Hepatocyte (in vitro differentiated cells): Measurements from ENCODE around the gene SYNE2. TPM values are rescaled to one million over a fixed set of nuclear protein-coding genes. Genes with fewer than 3 reads are reported as not detected.

ENCODE experiments used
- DNase-seq: peaks from one replicate; pipeline ENCODE4 v3.0.0-alpha.2; 2016; ENCODE audit warnings: low spot score
- H2AFZ ChIP-seq: fragments of 200-600 bp; sonication (generic); 2 replicates; pipeline ENCODE4 v1.6.0; 2016; ENCODE audit warnings: antibody characterized with exemption, mild to moderate bottlenecking
- H3K27ac ChIP-seq: fragments of 200-600 bp; sonication (generic); 2 replicates; pipeline ENCODE4 v1.5.1; 2016; ENCODE audit warnings: mild to moderate bottlenecking
- H3K27me3 ChIP-seq: fragments of 200-600 bp; sonication (generic); 2 replicates; pipeline ENCODE4 v1.6.1; 2016
- H3K36me3 ChIP-seq: fragments of 200-600 bp; sonication (generic); replicated peaks from 2 replicates; pipeline ENCODE4 v1.5.1; 2016; ENCODE audit warnings: low read depth; ENCODE audit not compliant: insufficient read depth
- H3K4me1 ChIP-seq: fragments of 200-600 bp; sonication (generic); 2 replicates; pipeline ENCODE4 v1.5.1; 2016; ENCODE audit warnings: mild to moderate bottlenecking, moderate library complexity; ENCODE audit not compliant: insufficient read depth
- H3K4me2 ChIP-seq: fragments of 200-600 bp; sonication (generic); 2 replicates; pipeline ENCODE4 v1.6.0; 2016
- H3K4me3 ChIP-seq: fragments of 200-600 bp; sonication (generic); 2 replicates; pipeline ENCODE4 v1.5.1; 2016; ENCODE audit warnings: mild to moderate bottlenecking
- H3K79me2 ChIP-seq: fragments of 200-600 bp; sonication (generic); 2 replicates; pipeline ENCODE4 v1.6.0; 2017; ENCODE audit warnings: mild to moderate bottlenecking
- H3K9me2 ChIP-seq: fragments of 200-600 bp; sonication (generic); replicated peaks from 2 replicates; pipeline ENCODE4 v1.6.0; 2017; ENCODE audit warnings: mild to moderate bottlenecking; ENCODE audit not compliant: insufficient read depth
- H3K9me3 ChIP-seq: fragments of 200-600 bp; sonication (generic); 2 replicates; pipeline ENCODE4 v1.5.1; 2016; ENCODE audit warnings: low read depth, mild to moderate bottlenecking
- H4K20me1 ChIP-seq: fragments of 200-600 bp; sonication (generic); 2 replicates; pipeline ENCODE4 v1.6.0; 2016; ENCODE audit warnings: mild to moderate bottlenecking; ENCODE audit not compliant: insufficient read depth, poor library complexity, severe bottlenecking
- EZH2 ChIP-seq: fragments of 200-600 bp; sonication (generic); IDR thresholded peaks from 2 replicates; pipeline ENCODE4 v1.6.1; 2016; ENCODE audit warnings: antibody characterized with exemption, mild to moderate bottlenecking, borderline replicate concordance
- EZH2phosphoT487 ChIP-seq: fragments of 200-600 bp; sonication (generic); IDR thresholded peaks from one replicate; pipeline ENCODE4 v1.6.1; 2018; ENCODE audit warnings: antibody characterized with exemption, mild to moderate bottlenecking, low read depth, moderate library complexity; ENCODE audit not compliant: unreplicated experiment, severe bottlenecking
- WGBS: methylation state at CpG from one replicate; pipeline ENCODE4 v1.1.6; 2016; ENCODE audit warnings: low lambda C conversion rate; ENCODE audit errors: missing lambda C conversion rate; 5-methylcytosine and 5-hydroxymethylcytosine counted together
- polyA plus RNA-seq: library from polyadenylated mRNA; unstranded; fragments of >200 nt; fragmentation: Nextera tagmentation; extraction: Ambion mirVana; gene quantifications from 2 replicates; pipeline ENCODE4 v1.2.1, GENCODE V29; 2016
- total RNA-seq: library from RNA; depleted of rRNA; stranded (reverse); fragments of >200 nt; gene quantifications from 2 replicates; pipeline ENCODE4 v1.2.3, GENCODE V29; 2014
- TF ChIP-seq, protein P1 (sequence below): fragments of 200-600 bp; sonication (generic); IDR thresholded peaks from 2 replicates; pipeline ENCODE4 v1.5.1; 2016; ENCODE audit warnings: antibody characterized with exemption, mild to moderate bottlenecking; ENCODE audit not compliant: poor library complexity

SYNE2 gene
- total and polyA plus RNA-seq, 2 experiments from 2014 or later: 21.0 to 58.6 TPM

DNA sequence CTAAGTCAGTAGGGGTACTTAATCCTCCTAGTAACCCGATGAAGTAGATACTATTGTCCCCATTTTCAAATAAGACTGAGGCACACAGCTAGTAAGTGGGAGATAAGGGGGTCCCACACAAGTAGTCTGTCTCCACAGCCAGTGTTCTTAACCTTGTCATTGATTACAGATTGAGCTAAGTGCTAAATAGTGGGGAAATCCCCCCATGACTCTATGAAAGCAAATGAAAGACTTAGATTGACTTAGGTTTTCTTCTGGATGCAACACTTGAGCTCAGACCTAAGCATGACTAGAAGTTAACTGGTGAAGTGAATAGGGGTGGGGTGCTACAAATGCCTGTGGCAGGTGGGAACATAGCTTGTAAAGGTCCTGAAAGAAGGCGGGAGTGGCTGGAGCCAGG is 73.8 kb downstream of the SYNE2 start:
- H3K9me2 ChIP-seq: no peaks in the 10 kb centered on the region
- no peaks in the 10 kb centered on the region for H3K4me1 ChIP-seq
- TF ChIP-seq EZH2phosphoT487 (no peak), EZH2 (no peak)
- TF ChIP-seq, protein P1, sequence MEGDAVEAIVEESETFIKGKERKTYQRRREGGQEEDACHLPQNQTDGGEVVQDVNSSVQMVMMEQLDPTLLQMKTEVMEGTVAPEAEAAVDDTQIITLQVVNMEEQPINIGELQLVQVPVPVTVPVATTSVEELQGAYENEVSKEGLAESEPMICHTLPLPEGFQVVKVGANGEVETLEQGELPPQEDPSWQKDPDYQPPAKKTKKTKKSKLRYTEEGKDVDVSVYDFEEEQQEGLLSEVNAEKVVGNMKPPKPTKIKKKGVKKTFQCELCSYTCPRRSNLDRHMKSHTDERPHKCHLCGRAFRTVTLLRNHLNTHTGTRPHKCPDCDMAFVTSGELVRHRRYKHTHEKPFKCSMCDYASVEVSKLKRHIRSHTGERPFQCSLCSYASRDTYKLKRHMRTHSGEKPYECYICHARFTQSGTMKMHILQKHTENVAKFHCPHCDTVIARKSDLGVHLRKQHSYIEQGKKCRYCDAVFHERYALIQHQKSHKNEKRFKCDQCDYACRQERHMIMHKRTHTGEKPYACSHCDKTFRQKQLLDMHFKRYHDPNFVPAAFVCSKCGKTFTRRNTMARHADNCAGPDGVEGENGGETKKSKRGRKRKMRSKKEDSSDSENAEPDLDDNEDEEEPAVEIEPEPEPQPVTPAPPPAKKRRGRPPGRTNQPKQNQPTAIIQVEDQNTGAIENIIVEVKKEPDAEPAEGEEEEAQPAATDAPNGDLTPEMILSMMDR: no peak
- peaks cover 4% of the 10 kb centered on the region for H3K79me2 ChIP-seq
- no peak overlapping the region for H3K4me2 ChIP-seq
- WGBS: 89% methylated on average over 2 of the region's 2 CpGs
- H3K27ac ChIP-seq: no peak overlapping the region
- no peak overlapping the region for H2AFZ ChIP-seq
- no peaks in the 10 kb centered on the region for H3K9me3 ChIP-seq
- no peak for DNase-seq
- H3K4me3 ChIP-seq: no peak overlapping the region
- no peaks in the 10 kb centered on the region for H4K20me1 ChIP-seq
- no peaks in the 10 kb centered on the region for H3K36me3 ChIP-seq
- no peaks in the 10 kb centered on the region for H3K27me3 ChIP-seq

DNA sequence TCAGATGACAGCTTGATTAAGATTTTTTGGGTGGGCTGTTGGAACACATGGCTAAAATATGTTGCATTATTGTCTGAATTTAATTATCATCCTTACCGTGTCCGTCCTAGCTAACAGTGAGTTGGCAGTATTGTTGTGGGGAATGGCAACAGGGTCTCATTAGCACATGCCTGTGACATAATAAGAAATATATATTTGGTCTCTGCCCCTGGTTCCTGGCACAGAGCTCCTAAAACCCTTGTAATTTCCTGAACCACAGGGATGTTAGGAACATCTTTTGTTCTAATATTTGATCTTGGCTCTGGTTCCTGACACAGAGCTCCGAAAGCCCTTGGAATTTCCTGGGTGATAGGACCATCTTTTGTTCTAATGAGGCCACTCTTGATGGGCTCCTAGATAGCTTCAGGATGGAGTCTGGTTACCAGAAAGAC is 76.0 kb downstream of the SYNE2 start:
- no peak overlapping the region for H3K27ac ChIP-seq
- WGBS: 85% methylated on average over 3 of the region's 3 CpGs

DNA sequence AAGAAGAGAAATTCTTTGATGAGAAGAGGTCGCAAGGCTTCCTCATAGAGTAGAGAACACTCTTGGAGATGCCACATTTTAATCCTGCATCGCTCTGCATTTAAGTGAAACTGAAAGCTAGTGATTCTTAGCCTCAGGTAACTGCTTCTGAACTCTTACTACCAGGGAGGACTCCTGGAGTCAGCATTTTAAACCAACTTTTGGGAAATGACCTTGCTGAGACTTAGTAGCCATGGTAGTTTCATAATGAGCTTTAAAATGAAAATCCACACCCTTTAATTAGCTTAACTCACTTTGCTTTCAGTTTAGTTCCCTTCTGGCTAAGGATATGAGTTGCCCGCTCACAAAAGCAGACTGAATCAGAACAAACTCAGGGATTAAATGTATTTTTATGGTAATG is 80.3 kb downstream of the SYNE2 start:
- H2AFZ ChIP-seq: no peak overlapping the region
- H3K9me3 ChIP-seq: no peaks in the 10 kb centered on the region
- H3K4me2 ChIP-seq: no peak overlapping the region
- no peaks in the 10 kb centered on the region for H3K27me3 ChIP-seq
- H3K27ac ChIP-seq: no peak overlapping the region
- no peaks in the 10 kb centered on the region for H4K20me1 ChIP-seq
- no peaks in the 10 kb centered on the region for H3K4me1 ChIP-seq
- no peak overlapping the region for H3K4me3 ChIP-seq
- no peak for DNase-seq
- H3K9me2 ChIP-seq: no peaks in the 10 kb centered on the region
- H3K36me3 ChIP-seq: no peaks in the 10 kb centered on the region
- no peak for TF ChIP-seq EZH2phosphoT487
- TF ChIP-seq EZH2: no peak
- TF ChIP-seq, protein P1: no peak
- H3K79me2 ChIP-seq: no peaks in the 10 kb centered on the region
- 86% methylated on average over 3 of the region's 3 CpGs for WGBS

More for the DNA sequence above, 76.0 kb downstream of the SYNE2 start:
- Histone ChIP-seq H3K4me3 (no peak overlapping the region), H3K27me3 (no peaks in the 10 kb centered on the region), H3K4me1 (no peaks in the 10 kb centered on the region), H3K79me2 (peaks cover 4% of the 10 kb centered on the region), H3K9me2 (no peaks in the 10 kb centered on the region), H2AFZ (no peak overlapping the region), H4K20me1 (no peaks in the 10 kb centered on the region), H3K4me2 (no peak overlapping the region), H3K9me3 (no peaks in the 10 kb centered on the region), H3K36me3 (no peaks in the 10 kb centered on the region)
- no peak for DNase-seq
- TF ChIP-seq EZH2: no peak
- TF ChIP-seq EZH2phosphoT487: no peak
- TF ChIP-seq, protein P1: no peak

DNA sequence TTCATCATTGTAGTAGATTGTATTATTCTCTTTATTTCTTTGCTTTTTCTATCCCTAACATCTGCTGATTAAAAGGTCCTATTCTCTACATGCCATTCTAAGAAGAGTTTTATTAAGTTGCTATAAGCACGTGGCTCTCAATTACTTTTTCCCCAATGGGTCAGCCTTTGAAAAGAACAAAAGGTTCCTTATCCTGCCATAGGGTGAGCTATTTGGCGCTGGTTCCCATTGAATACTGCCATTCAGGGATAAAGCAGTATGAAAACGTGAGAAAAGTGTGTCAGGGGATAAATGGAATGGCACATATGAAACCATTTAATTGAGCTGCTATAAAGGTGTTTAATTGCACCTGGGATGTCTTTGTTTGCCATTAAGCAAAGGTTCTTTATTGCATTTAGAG is 80.9 kb downstream of the SYNE2 start:
- no peak for TF ChIP-seq EZH2phosphoT487
- TF ChIP-seq, protein P1: no peak
- no peak for TF ChIP-seq EZH2
- no peak overlapping the region for H3K4me3 ChIP-seq
- H4K20me1 ChIP-seq: no peaks in the 10 kb centered on the region
- no peak overlapping the region for H3K27ac ChIP-seq
- no peaks in the 10 kb centered on the region for H3K9me2 ChIP-seq
- no peaks in the 10 kb centered on the region for H3K79me2 ChIP-seq
- no peak overlapping the region for H2AFZ ChIP-seq
- H3K27me3 ChIP-seq: no peaks in the 10 kb centered on the region
- no peak overlapping the region for H3K4me2 ChIP-seq
- H3K9me3 ChIP-seq: no peaks in the 10 kb centered on the region
- no peak for DNase-seq
- H3K4me1 ChIP-seq: no peaks in the 10 kb centered on the region
- WGBS: 71% methylated on average over 3 of the region's 3 CpGs
- no peaks in the 10 kb centered on the region for H3K36me3 ChIP-seq
